Activated CD4-positive, alpha-beta T cell treated with anti-CD3 and anti-CD28 coated beads, Interleukin-2, Interleukin-6, amounts not matched to agents 100 ng/mL and 50 ng/mL, durations not matched to agents 16 hours and 8 hours (primary cell): ENCODE data around the gene PLAAT4.
A peak's percentile ranks its signal among the peaks of the same experiment; 100 is the strongest.

ENCODE experiments used
- DNase-seq: peaks from one replicate; pipeline ENCODE4 v3.0.0-alpha.2; 2020

PLAAT4 gene

GRCh38 chr11:63536669-63537292 lies at the start of gene PLAAT4:
Gene PLAAT4 (plus strand): TSS chr11:63536808. CDS start chr11:63536869, 61 bp downstream.
- peak; percentile 64 for DNase-seq

- DNase-seq: no peak
Observed at GRCh38 chr11:63488789-63489188, 47.8 kb upstream of the PLAAT4 start.

GRCh38 chr11:63489879-63490278 lies 46.7 kb upstream of the PLAAT4 start:
- no peak for DNase-seq

- DNase-seq: no peak
Observed at GRCh38 chr11:63490551-63491239, 45.9 kb upstream of the PLAAT4 start, which contains the start of gene PLAAT5. Gene PLAAT5 (minus strand): TSS chr11:63491167. CDS start chr11:63491034, 133 bp downstream.

- no peak for DNase-seq
Observed at GRCh38 chr11:63491240-63491587, 45.4 kb upstream of the PLAAT4 start.

GRCh38 chr11:63491636-63492372 lies 44.8 kb upstream of the PLAAT4 start:
- peak; percentile 8 for DNase-seq

GRCh38 chr11:63492441-63492840 lies 44.2 kb upstream of the PLAAT4 start:
- DNase-seq: no peak

GRCh38 chr11:63493127-63493526 lies 43.5 kb upstream of the PLAAT4 start:
- DNase-seq: no peak

- DNase-seq: no peak
Observed at GRCh38 chr11:63494975-63495374, 41.6 kb upstream of the PLAAT4 start.

GRCh38 chr11:63499874-63500273 lies 36.7 kb upstream of the PLAAT4 start:
- DNase-seq: no peak

GRCh38 chr11:63501236-63501635 lies 35.4 kb upstream of the PLAAT4 start:
- no peak for DNase-seq

GRCh38 chr11:63502252-63502820 lies 34.3 kb upstream of the PLAAT4 start:
- DNase-seq: no peak

- no peak for DNase-seq
Observed at GRCh38 chr11:63503492-63503891, 33.1 kb upstream of the PLAAT4 start.

GRCh38 chr11:63504054-63504453 lies 32.6 kb upstream of the PLAAT4 start:
- no peak for DNase-seq

GRCh38 chr11:63504933-63505586 lies 31.5 kb upstream of the PLAAT4 start:
- no peak for DNase-seq

GRCh38 chr11:63505857-63506528 lies 30.6 kb upstream of the PLAAT4 start, which contains the start of gene LGALS12:
Gene LGALS12 (plus strand): TSS chr11:63506084. CDS start chr11:63506459, 375 bp downstream.
- DNase-seq: no peak

GRCh38 chr11:63506876-63507275 lies 29.7 kb upstream of the PLAAT4 start:
- DNase-seq: no peak

GRCh38 chr11:63507511-63507910 lies 29.1 kb upstream of the PLAAT4 start:
- DNase-seq: no peak

GRCh38 chr11:63508009-63508408 lies 28.6 kb upstream of the PLAAT4 start:
- DNase-seq: peak; percentile 37

GRCh38 chr11:63508745-63509144 lies 27.9 kb upstream of the PLAAT4 start:
- DNase-seq: no peak

GRCh38 chr11:63510360-63511047 lies 26.1 kb upstream of the PLAAT4 start:
- no peak for DNase-seq
